SK-N-MC (cell line): Measurements from ENCODE around the gene USP3.

Experiments used
- EZH2 ChIP-seq: fragments of 200-600 bp; sonication (generic); IDR thresholded peaks from one replicate; pipeline ENCODE4 v1.6.1; 2017; ENCODE audit warnings: antibody characterized with exemption
- FOXP2 ChIP-seq: optimal IDR thresholded peaks from 2 replicates; pipeline ENCODE3; 2011; ENCODE audit warnings: mild to moderate bottlenecking, moderate library complexity; ENCODE audit not compliant: insufficient read depth; ENCODE audit errors: extremely low read length, control extremely low read depth
- POLR2AphosphoS5 ChIP-seq: IDR thresholded peaks from 2 replicates; pipeline ENCODE4 v1.6.1; 2012; ENCODE audit warnings: mild to moderate bottlenecking, low read depth, low read length, borderline replicate concordance

GRCh38 chr15:63514531-63514943 is 10.1 kb downstream of the USP3 start:
- TF ChIP-seq EZH2 (no peak), POLR2AphosphoS5 (no peak), FOXP2 (no peak)
